A673 (cell line): ENCODE results near the gene EPHA6.

Experiments used
- CTCF ChIP-seq: fragments of 300-800, 200-600 bp; sonication (generic); conservative IDR thresholded peaks from 2 replicates; pipeline ENCODE4 v1.5.1; 2017; ENCODE audit warnings: low read depth, mild to moderate bottlenecking, antibody characterized with exemption, low read length, moderate library complexity, mixed read lengths
- EZH2 ChIP-seq: fragments of 200-600 bp; sonication (generic); IDR thresholded peaks from 2 replicates; pipeline ENCODE4 v1.6.1; 2017; ENCODE audit warnings: borderline replicate concordance, low read depth, mild to moderate bottlenecking, mixed read lengths, antibody characterized with exemption, low read length; ENCODE audit not compliant: poor library complexity, severe bottlenecking

- no peak for TF ChIP-seq CTCF
- no peak for TF ChIP-seq EZH2
Observed at GRCh38 chr3:97189835-97190234, 375.4 kb downstream of the EPHA6 start.
